Measurements from ENCODE around the gene P2RY8. TPM values are rescaled to one million over a fixed set of nuclear protein-coding genes. Genes with fewer than 3 reads are reported as not detected.

The P2RY8 gene
- total RNA-seq, 3 donors from 2014 or later (not counting 1 experiment from before 2014, with no cell fraction given) = 73.7 to 114 (median 107) TPM

DNA sequence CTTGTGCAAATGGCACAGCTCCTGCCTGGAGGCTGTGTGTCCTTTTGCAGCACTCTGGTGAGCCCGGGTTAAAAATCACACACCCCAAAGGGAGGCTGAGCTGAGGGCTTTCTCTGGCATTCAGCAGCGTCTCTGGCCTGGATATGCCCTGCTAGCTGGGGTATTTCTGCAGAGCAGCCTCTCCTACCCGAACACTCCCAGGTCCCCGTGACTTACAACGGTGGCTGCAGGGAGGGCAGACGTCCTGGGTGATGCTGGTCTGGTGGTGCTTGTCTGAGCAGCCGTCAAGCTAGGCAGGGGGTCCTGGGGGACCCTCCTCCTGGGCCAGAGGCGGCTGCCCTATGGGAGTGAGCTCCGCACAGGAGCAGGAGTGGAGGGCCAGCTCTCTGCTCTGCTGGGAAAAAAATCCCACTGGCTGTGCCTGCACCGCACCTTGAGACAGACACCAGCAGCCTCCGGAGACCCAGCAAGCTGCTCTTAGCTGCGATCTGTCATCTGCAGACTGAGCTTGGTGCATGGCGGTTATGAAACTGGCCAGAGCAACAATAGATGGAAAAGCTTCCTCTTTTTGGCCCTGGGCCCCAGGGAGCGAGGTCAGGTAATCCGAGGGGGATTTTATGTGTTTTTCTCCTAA is 43.0 kb downstream of the P2RY8 start:
- H3K36me3 ChIP-seq (ENCODE audit: control insufficient read depth, insufficient read depth, low read length) = peaks cover 17% of the 10 kb centered on the region
- Mint-ChIP-seq H3K9me3 (peaks cover 0 to 5% of the 10 kb centered on the region in 2 donors), H3K27ac (peak overlapping the region; percentile 62 to 78), H3K4me3 (no peak overlapping the region), H3K4me1 (peaks cover 34 to 52% of the 10 kb centered on the region in 2 donors), H3K27me3 (ENCODE audit: low read depth in 2 of 2) (no peaks in the 10 kb centered on the region), H3K36me3 (peaks cover 6% of the 10 kb centered on the region)
- no peaks in the 10 kb centered on the region for H3K27me3 ChIP-seq (ENCODE audit: control insufficient read depth, insufficient read depth, low read length)
- H3K9me3 ChIP-seq (ENCODE audit: control insufficient read depth, insufficient read depth, low read length) = no peaks in the 10 kb centered on the region
- no peak overlapping the region for H3K4me3 ChIP-seq (ENCODE audit: low read length)
- intact Hi-C loops (cut with micrococcal nuclease) = no loop called here
- TF ChIP-seq, protein P1, sequence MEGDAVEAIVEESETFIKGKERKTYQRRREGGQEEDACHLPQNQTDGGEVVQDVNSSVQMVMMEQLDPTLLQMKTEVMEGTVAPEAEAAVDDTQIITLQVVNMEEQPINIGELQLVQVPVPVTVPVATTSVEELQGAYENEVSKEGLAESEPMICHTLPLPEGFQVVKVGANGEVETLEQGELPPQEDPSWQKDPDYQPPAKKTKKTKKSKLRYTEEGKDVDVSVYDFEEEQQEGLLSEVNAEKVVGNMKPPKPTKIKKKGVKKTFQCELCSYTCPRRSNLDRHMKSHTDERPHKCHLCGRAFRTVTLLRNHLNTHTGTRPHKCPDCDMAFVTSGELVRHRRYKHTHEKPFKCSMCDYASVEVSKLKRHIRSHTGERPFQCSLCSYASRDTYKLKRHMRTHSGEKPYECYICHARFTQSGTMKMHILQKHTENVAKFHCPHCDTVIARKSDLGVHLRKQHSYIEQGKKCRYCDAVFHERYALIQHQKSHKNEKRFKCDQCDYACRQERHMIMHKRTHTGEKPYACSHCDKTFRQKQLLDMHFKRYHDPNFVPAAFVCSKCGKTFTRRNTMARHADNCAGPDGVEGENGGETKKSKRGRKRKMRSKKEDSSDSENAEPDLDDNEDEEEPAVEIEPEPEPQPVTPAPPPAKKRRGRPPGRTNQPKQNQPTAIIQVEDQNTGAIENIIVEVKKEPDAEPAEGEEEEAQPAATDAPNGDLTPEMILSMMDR (IDR thresholded peaks at IDR 0.05) = no peak
- H3K27ac ChIP-seq (ENCODE audit: low read length) = peak overlapping the region; percentile 29
- peaks cover 24% of the 10 kb centered on the region for H3K4me1 ChIP-seq (ENCODE audit: control insufficient read depth, insufficient read depth, low read length)
- peak; percentile 51 to 66 (median 60) for ATAC-seq
- peak in 1 of 2 donors; percentile 46 for DNase-seq
- WGBS (ENCODE audit: insufficient coverage) = 33% methylated on average over 15 of the region's 15 CpGs

DNA sequence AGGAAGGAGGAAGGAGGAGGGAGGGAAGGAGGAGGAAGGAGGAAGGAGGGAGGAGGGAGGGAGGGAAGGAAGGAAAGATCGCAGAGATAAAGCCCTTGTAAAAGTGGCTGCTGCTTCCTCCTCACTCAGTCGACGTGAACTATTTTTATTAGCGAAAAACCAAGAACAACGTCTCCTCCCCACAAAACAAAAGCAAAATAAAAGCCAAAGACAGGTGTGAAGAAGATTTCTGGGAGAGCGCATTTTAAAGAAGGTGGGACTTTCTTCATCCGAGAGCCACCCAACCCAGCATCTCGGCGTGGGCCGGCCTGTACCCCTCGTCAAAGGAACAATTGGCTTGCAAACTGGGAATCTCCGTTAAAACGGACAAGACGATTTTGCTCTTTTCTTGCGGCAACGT is 43.6 kb downstream of the P2RY8 start:
- no peaks in the 10 kb centered on the region for H3K27me3 ChIP-seq (ENCODE audit: control insufficient read depth, insufficient read depth, low read length)
- TF ChIP-seq, protein P1 (IDR thresholded peaks at IDR 0.05) = no peak
- DNase-seq (peak in 1 of 2 donors; percentile 51), ATAC-seq (peak in 1 of 3 donors; percentile 2)
- WGBS (ENCODE audit: insufficient coverage) = 59% methylated on average over 16 of the region's 16 CpGs
- H3K36me3 Mint-ChIP-seq = peaks cover 6% of the 10 kb centered on the region
- H3K4me1 ChIP-seq (ENCODE audit: control insufficient read depth, insufficient read depth, low read length) = peaks cover 24% of the 10 kb centered on the region
- H3K27me3 Mint-ChIP-seq (ENCODE audit: low read depth in 2 of 2) = no peaks in the 10 kb centered on the region
- intact Hi-C loops (cut with micrococcal nuclease) = no loop called here
- peaks cover 38 to 55% of the 10 kb centered on the region in 2 donors for H3K4me1 Mint-ChIP-seq
- H3K4me3 ChIP-seq (ENCODE audit: low read length) = no peak overlapping the region
- H3K4me3 Mint-ChIP-seq = no peak overlapping the region
- H3K36me3 ChIP-seq (ENCODE audit: control insufficient read depth, insufficient read depth, low read length) = peaks cover 22% of the 10 kb centered on the region
- H3K9me3 ChIP-seq (ENCODE audit: control insufficient read depth, insufficient read depth, low read length) = no peaks in the 10 kb centered on the region
- peak overlapping the region; percentile 62 to 78 for H3K27ac Mint-ChIP-seq
- peaks cover 0 to 5% of the 10 kb centered on the region in 2 donors for H3K9me3 Mint-ChIP-seq
- H3K27ac ChIP-seq (ENCODE audit: low read length) = peak overlapping the region; percentile 29

GRCh38 chrX:1492421-1493012 is 44.5 kb downstream of the P2RY8 start:
- no peak overlapping the region for H3K4me3 ChIP-seq (ENCODE audit: low read length)
- H3K4me1 ChIP-seq (ENCODE audit: control insufficient read depth, insufficient read depth, low read length) = peaks cover 25% of the 10 kb centered on the region
- peak overlapping the region; percentile 6 for H3K27ac ChIP-seq (ENCODE audit: low read length)
- intact Hi-C loops (cut with micrococcal nuclease) = no loop called here
- H3K9me3 ChIP-seq (ENCODE audit: control insufficient read depth, insufficient read depth, low read length) = no peaks in the 10 kb centered on the region
- peak overlapping the region; percentile 65 to 78 for H3K27ac Mint-ChIP-seq
- ATAC-seq (no peak), DNase-seq (no peak)
- H3K36me3 ChIP-seq (ENCODE audit: control insufficient read depth, insufficient read depth, low read length) = peaks cover 29% of the 10 kb centered on the region
- no peaks in the 10 kb centered on the region for H3K27me3 Mint-ChIP-seq (ENCODE audit: low read depth in 2 of 2)
- H3K4me3 Mint-ChIP-seq = no peak overlapping the region
- H3K9me3 Mint-ChIP-seq = peaks cover 0 to 5% of the 10 kb centered on the region in 2 donors
- H3K4me1 Mint-ChIP-seq = peaks cover 39 to 56% of the 10 kb centered on the region in 2 donors
- 86% methylated on average over 8 of the region's 9 CpGs for WGBS (ENCODE audit: insufficient coverage)
- TF ChIP-seq, protein P1 (IDR thresholded peaks at IDR 0.05) = no peak
- no peaks in the 10 kb centered on the region for H3K27me3 ChIP-seq (ENCODE audit: control insufficient read depth, insufficient read depth, low read length)
- H3K36me3 Mint-ChIP-seq = peaks cover 6% of the 10 kb centered on the region
